HK-2 (cell line): Measurements from ENCODE around the gene PDE4D.

Experiments
- DNase-seq: peaks from one replicate; pipeline ENCODE4 v3.0.0-alpha.2; 2018; ENCODE audit not compliant: unreplicated experiment

The PDE4D gene

GRCh38 chr5:59366784-59367183, 526.7 kb downstream of the PDE4D start:
- DNase-seq, result no peak

GRCh38 chr5:59362438-59362837, 531.1 kb downstream of the PDE4D start:
- no peak for DNase-seq

- no peak for DNase-seq
These were observed 532.1 kb downstream of the PDE4D start for GRCh38 chr5:59361454-59361853.

- DNase-seq, result no peak
These were observed 533.4 kb downstream of the PDE4D start for GRCh38 chr5:59360130-59360555.

- DNase-seq, result no peak
These were observed 535.3 kb downstream of the PDE4D start for GRCh38 chr5:59358005-59358861.

- no peak for DNase-seq
These were observed 536.0 kb downstream of the PDE4D start for GRCh38 chr5:59357381-59357977.

- no peak for DNase-seq
These were observed 536.6 kb downstream of the PDE4D start for GRCh38 chr5:59356813-59357380.

GRCh38 chr5:59354811-59355210, 538.7 kb downstream of the PDE4D start:
- DNase-seq, result no peak

GRCh38 chr5:59354274-59354673, 539.3 kb downstream of the PDE4D start:
- DNase-seq, result no peak

- no peak for DNase-seq
These were observed 542.3 kb downstream of the PDE4D start for GRCh38 chr5:59351076-59351794.

GRCh38 chr5:59348189-59348588, 545.3 kb downstream of the PDE4D start:
- DNase-seq, result no peak

GRCh38 chr5:59346982-59347381, 546.5 kb downstream of the PDE4D start:
- DNase-seq, result no peak

- DNase-seq, result no peak
These were observed 547.0 kb downstream of the PDE4D start for GRCh38 chr5:59346514-59346913.

- no peak for DNase-seq
These were observed 551.3 kb downstream of the PDE4D start for GRCh38 chr5:59342181-59342580.

GRCh38 chr5:59341760-59342159, 551.8 kb downstream of the PDE4D start:
- DNase-seq, result no peak

- DNase-seq, result no peak
These were observed 552.4 kb downstream of the PDE4D start for GRCh38 chr5:59341155-59341554.

- no peak for DNase-seq
These were observed 552.9 kb downstream of the PDE4D start for GRCh38 chr5:59340637-59341036.

- DNase-seq, result no peak
These were observed 556.3 kb downstream of the PDE4D start for GRCh38 chr5:59337240-59337639.

- DNase-seq, result no peak
These were observed 558.0 kb downstream of the PDE4D start for GRCh38 chr5:59335544-59335943.

GRCh38 chr5:59333416-59333815, 560.1 kb downstream of the PDE4D start:
- DNase-seq, result no peak

GRCh38 chr5:59332236-59332973, 561.1 kb downstream of the PDE4D start:
- no peak for DNase-seq

GRCh38 chr5:59330680-59331079, 562.8 kb downstream of the PDE4D start:
- DNase-seq, result no peak
